ENCODE data around the gene CMTM6.
"Not testable (repeated sequence)": the region's sequence is repeated elsewhere in the genome, so short reads cannot be mapped to it uniquely, and the experiment has no call there.

CMTM6 gene
- total RNA-seq: 71.9 reads per million, percentile 76 among the genes with 10 or more reads in this experiment

- peak; percentile 68 for DNase-seq
Observed at GRCh38 chr3:32502118-32502945, at the start of gene CMTM6. Gene CMTM6, minus strand, starts transcription at chr3:32502852. Its CDS starts 107 bp downstream, at chr3:32502745.

GRCh38 chr3:32552013-32552412 is 49.4 kb upstream of the CMTM6 start:
- no peak for DNase-seq

GRCh38 chr3:32551496-32551895 is 48.8 kb upstream of the CMTM6 start:
- DNase-seq: no peak

GRCh38 chr3:32551087-32551486 is 48.4 kb upstream of the CMTM6 start:
- DNase-seq: no peak

GRCh38 chr3:32545305-32545704 is 42.7 kb upstream of the CMTM6 start:
- DNase-seq: no peak

GRCh38 chr3:32544894-32545293 is 42.2 kb upstream of the CMTM6 start:
- no peak for DNase-seq

GRCh38 chr3:32542807-32543206 is 40.2 kb upstream of the CMTM6 start:
- no peak for DNase-seq

GRCh38 chr3:32540899-32541298 is 38.2 kb upstream of the CMTM6 start:
- no peak for DNase-seq

- DNase-seq: no peak
Observed at GRCh38 chr3:32532434-32532833, 29.8 kb upstream of the CMTM6 start.

GRCh38 chr3:32531010-32531647 is 28.5 kb upstream of the CMTM6 start:
- no peak for DNase-seq

- no peak for DNase-seq
Observed at GRCh38 chr3:32525720-32526119, 23.1 kb upstream of the CMTM6 start.

- DNase-seq: no peak
Observed at GRCh38 chr3:32522682-32523081, 20.0 kb upstream of the CMTM6 start.

GRCh38 chr3:32518921-32519320 is 16.3 kb upstream of the CMTM6 start:
- DNase-seq: not testable (repeated sequence)

GRCh38 chr3:32516751-32517150 is 14.1 kb upstream of the CMTM6 start:
- DNase-seq: not testable (repeated sequence)

- DNase-seq: no peak
Observed at GRCh38 chr3:32511005-32511404, 8.4 kb upstream of the CMTM6 start.

GRCh38 chr3:32510075-32510724 is 7.5 kb upstream of the CMTM6 start:
- DNase-seq: peak; percentile 52

- DNase-seq: no peak
Observed at GRCh38 chr3:32508711-32509110, 6.1 kb upstream of the CMTM6 start.

- no peak for DNase-seq
Observed at GRCh38 chr3:32506466-32506865, 3.8 kb upstream of the CMTM6 start.

- DNase-seq: no peak
Observed at GRCh38 chr3:32502946-32503286, 264 bp upstream of the CMTM6 start.

- DNase-seq: no peak
Observed at GRCh38 chr3:32501783-32502117, 902 bp downstream of the CMTM6 start.

GRCh38 chr3:32500880-32501782 is 1.5 kb downstream of the CMTM6 start:
- no peak for DNase-seq

GRCh38 chr3:32500231-32500630 is 2.4 kb downstream of the CMTM6 start:
- DNase-seq: no peak

- no peak for DNase-seq
Observed at GRCh38 chr3:32499585-32499984, 3.1 kb downstream of the CMTM6 start.
